ENCODE data around the gene EFNA5.

EFNA5 gene

GRCh38 chr5:107619781-107620180, 51.0 kb downstream of the EFNA5 start:
- H3K4me3 ChIP-seq (ENCODE audit: low read depth, low read length), result no peak overlapping the region
- no peak for DNase-seq (ENCODE audit: low read depth)
- TF ChIP-seq, protein P1, sequence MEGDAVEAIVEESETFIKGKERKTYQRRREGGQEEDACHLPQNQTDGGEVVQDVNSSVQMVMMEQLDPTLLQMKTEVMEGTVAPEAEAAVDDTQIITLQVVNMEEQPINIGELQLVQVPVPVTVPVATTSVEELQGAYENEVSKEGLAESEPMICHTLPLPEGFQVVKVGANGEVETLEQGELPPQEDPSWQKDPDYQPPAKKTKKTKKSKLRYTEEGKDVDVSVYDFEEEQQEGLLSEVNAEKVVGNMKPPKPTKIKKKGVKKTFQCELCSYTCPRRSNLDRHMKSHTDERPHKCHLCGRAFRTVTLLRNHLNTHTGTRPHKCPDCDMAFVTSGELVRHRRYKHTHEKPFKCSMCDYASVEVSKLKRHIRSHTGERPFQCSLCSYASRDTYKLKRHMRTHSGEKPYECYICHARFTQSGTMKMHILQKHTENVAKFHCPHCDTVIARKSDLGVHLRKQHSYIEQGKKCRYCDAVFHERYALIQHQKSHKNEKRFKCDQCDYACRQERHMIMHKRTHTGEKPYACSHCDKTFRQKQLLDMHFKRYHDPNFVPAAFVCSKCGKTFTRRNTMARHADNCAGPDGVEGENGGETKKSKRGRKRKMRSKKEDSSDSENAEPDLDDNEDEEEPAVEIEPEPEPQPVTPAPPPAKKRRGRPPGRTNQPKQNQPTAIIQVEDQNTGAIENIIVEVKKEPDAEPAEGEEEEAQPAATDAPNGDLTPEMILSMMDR (IDR thresholded peaks at IDR 0.05; ENCODE audit: insufficient read depth, low read depth, low read length, missing control alignments), result no peak

- DNase-seq (ENCODE audit: low read depth), result no peak
Measured at GRCh38 chr5:107618242-107618641, 52.5 kb downstream of the EFNA5 start.

DNA sequence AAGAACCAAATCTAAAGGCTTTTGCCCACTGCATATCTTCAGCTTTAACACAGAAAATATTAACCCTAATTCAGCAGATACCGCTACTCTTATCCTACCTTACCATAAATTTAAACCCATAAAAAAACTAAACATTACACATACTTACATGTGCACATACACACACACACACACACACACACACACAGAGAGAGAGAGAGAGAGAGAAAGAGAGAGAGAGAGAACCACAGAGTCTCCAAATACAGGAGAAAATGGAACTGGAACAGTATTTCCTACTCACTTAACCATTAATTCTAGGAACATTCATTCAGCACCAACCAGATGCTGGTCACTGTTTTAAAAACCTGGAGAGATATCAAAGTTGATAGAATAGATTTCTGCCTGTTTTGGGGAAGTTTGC, 53.7 kb downstream of the EFNA5 start:
- DNase-seq (ENCODE audit: low read depth), result no peak
- H3K4me3 ChIP-seq (ENCODE audit: low read depth, low read length), result no peak overlapping the region
- TF ChIP-seq, protein P1 (IDR thresholded peaks at IDR 0.05; ENCODE audit: insufficient read depth, low read depth, low read length, missing control alignments), result no peak

More at GRCh38 chr5:107618242-107618641, 52.5 kb downstream of the EFNA5 start:
- TF ChIP-seq, protein P1 (IDR thresholded peaks at IDR 0.05; ENCODE audit: insufficient read depth, low read depth, low read length, missing control alignments), result no peak
- no peak overlapping the region for H3K4me3 ChIP-seq (ENCODE audit: low read depth, low read length)

- no peak for DNase-seq (ENCODE audit: low read depth)
- TF ChIP-seq, protein P1 (IDR thresholded peaks at IDR 0.05; ENCODE audit: insufficient read depth, low read depth, low read length, missing control alignments), result no peak
- no peak overlapping the region for H3K4me3 ChIP-seq (ENCODE audit: low read depth, low read length)
Measured at GRCh38 chr5:107616213-107616612, 54.5 kb downstream of the EFNA5 start.

DNA sequence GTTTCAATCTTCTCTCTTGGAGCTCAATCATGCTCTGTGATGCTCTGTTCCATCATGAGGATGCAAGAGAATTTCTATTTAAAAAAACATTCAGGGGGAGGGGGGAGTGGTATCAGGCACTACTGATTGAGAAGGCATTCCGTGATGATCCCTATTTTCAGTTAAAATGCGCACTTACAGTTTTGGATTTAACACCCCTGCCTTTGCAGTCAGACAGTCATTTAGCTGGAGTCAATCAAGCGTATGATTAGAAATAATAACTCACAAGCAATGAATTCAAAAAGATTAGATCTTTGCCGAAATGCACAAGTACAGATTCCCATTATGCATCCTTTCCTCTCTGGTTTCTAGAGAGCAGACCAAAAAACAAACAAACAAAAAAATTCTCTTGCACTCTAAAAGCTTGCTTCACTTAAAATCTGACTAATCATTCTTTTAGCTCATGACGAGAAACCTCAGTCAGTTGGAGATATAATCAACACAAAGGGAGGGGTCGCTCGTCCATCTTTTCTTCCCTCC, 55.4 kb downstream of the EFNA5 start:
- H3K4me3 ChIP-seq (ENCODE audit: low read depth, low read length), result no peak overlapping the region
- no peak for DNase-seq (ENCODE audit: low read depth)
- TF ChIP-seq, protein P1 (IDR thresholded peaks at IDR 0.05; ENCODE audit: insufficient read depth, low read depth, low read length, missing control alignments), result no peak

- H3K4me3 ChIP-seq (ENCODE audit: low read depth, low read length), result no peak overlapping the region
- TF ChIP-seq, protein P1 (IDR thresholded peaks at IDR 0.05; ENCODE audit: insufficient read depth, low read depth, low read length, missing control alignments), result no peak
- no peak for DNase-seq (ENCODE audit: low read depth)
Measured at GRCh38 chr5:107612541-107612940, 58.2 kb downstream of the EFNA5 start.

- DNase-seq (ENCODE audit: low read depth), result no peak
- no peak overlapping the region for H3K4me3 ChIP-seq (ENCODE audit: low read depth, low read length)
- TF ChIP-seq, protein P1 (IDR thresholded peaks at IDR 0.05; ENCODE audit: insufficient read depth, low read depth, low read length, missing control alignments), result no peak
Measured at GRCh38 chr5:107610798-107611197, 59.9 kb downstream of the EFNA5 start.

Measured in GM12865 (cell line).